Measurements from ENCODE around the gene HSD17B8. TPM values are rescaled to one million over a fixed set of nuclear protein-coding genes. Genes with fewer than 3 reads are reported as not detected.

HSD17B8 gene
- total RNA-seq, 2 donors from 2014 or later = 10.3 to 31.4 TPM

DNA sequence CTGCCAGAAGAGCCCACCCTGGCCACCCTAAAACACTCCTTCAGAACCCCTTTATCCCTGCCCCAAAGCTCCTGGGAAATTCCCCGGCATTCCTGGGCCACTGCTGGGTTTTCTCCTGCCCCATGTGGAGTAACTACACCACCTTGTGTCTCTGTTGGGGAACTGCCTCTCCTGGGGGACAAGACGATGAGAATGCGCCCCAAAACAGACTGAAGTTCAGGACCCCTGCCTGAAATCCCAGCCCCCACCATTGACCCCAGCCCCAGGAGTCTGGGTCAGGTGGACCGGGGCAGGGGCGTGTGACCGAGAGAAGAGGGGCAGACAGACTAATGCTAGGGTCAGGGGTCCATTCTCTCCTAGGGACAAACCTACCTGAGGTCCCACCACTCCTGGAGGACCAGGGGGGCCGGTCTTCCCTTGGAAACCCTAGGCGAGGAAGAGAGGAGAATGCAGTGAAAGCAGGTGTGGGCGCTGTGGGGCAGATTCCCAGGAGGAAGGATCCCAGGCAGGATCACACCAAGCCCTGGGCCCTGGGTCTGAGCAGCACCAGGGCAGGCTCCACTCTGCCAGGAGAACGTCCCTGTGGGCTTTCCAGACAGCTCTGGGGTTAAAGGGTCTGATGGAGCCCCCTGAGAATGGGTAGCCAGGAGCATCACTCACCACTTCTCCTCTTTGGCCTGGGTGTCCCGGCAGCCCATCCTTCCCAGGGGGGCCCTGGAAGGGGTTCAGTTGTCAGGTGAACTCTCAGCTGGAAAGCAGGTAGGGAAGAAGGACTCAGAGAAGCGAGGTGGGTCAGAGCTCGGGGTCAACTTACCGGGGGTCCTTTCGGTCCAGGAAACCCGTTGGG lies 31.5 kb upstream of the HSD17B8 start:
- TF ChIP-seq, protein P1, sequence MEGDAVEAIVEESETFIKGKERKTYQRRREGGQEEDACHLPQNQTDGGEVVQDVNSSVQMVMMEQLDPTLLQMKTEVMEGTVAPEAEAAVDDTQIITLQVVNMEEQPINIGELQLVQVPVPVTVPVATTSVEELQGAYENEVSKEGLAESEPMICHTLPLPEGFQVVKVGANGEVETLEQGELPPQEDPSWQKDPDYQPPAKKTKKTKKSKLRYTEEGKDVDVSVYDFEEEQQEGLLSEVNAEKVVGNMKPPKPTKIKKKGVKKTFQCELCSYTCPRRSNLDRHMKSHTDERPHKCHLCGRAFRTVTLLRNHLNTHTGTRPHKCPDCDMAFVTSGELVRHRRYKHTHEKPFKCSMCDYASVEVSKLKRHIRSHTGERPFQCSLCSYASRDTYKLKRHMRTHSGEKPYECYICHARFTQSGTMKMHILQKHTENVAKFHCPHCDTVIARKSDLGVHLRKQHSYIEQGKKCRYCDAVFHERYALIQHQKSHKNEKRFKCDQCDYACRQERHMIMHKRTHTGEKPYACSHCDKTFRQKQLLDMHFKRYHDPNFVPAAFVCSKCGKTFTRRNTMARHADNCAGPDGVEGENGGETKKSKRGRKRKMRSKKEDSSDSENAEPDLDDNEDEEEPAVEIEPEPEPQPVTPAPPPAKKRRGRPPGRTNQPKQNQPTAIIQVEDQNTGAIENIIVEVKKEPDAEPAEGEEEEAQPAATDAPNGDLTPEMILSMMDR (IDR thresholded peaks at IDR 0.05) = peak in 1 of 2 donors; percentile 49
- Histone ChIP-seq H3K27ac (no peak overlapping the region), H3K9me3 (no peaks in the 10 kb centered on the region), H3K4me1 (no peaks in the 10 kb centered on the region), H3K27me3 (no peaks in the 10 kb centered on the region), H3K4me3 (no peak overlapping the region), H3K36me3 (no peaks in the 10 kb centered on the region)
- DNase-seq (ENCODE audit: low spot score) = no peak

DNA sequence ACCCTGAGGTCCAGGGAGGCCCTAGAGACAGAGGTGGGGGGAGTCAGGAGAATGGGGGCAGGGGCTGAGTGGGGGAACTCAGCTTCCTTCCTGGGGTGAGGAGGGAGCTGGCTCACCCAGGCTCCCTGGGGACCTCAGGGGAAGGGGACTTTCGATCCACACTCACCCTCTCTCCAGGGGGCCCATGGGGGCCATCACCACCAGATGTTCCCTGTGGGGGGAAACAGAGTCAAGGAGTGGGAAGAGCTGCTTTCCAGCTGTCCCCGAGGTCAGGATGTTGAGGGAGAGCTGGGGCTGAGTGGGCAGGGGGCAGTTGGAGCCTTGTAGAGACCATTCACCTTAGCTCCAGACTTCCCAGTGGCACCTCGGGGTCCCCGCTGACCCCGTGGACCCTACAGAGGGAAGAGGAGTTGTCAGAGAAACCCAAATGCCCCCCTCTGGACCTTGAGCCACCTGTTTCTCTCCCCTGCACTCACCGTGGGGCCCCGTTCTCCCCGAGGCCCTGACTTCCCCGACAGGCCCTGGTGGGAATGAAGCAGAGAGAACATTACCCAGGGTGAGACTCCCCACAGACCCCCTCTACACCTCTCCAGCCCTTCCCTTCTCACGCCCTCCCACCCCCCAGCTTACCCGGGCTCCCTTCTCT lies 30.8 kb upstream of the HSD17B8 start:
- no peaks in the 10 kb centered on the region for H3K4me1 ChIP-seq
- no peak overlapping the region for H3K4me3 ChIP-seq
- H3K27me3 ChIP-seq = no peaks in the 10 kb centered on the region
- no peak overlapping the region for H3K27ac ChIP-seq
- no peaks in the 10 kb centered on the region for H3K9me3 ChIP-seq
- TF ChIP-seq, protein P1 (IDR thresholded peaks at IDR 0.05) = no peak
- no peak for DNase-seq (ENCODE audit: low spot score)
- H3K36me3 ChIP-seq = no peaks in the 10 kb centered on the region

DNA sequence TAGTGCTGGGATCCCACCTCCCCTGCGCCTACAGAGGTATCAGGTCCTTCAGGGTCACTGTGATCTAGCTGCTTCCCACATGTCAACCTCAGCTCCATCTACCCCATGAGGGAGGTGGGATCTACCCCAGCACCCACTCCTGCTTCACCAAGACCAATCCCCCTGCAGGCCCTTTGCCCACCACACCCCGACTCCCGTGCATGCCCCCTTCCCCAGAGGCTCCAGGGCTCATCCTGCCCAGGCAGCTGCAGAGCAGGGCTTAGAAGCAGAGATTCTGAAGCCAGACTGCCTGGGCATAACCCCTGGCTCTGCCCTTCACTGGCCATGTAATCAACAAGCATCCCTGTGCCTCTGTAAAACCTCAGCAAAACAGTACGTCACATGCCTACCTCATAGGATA lies 29.7 kb upstream of the HSD17B8 start:
- Histone ChIP-seq H3K4me1 (no peaks in the 10 kb centered on the region), H3K27me3 (no peaks in the 10 kb centered on the region), H3K4me3 (no peak overlapping the region), H3K27ac (no peak overlapping the region), H3K9me3 (no peaks in the 10 kb centered on the region), H3K36me3 (no peaks in the 10 kb centered on the region)
- DNase-seq (ENCODE audit: low spot score) = no peak
- TF ChIP-seq, protein P1 (IDR thresholded peaks at IDR 0.05) = no peak

DNA sequence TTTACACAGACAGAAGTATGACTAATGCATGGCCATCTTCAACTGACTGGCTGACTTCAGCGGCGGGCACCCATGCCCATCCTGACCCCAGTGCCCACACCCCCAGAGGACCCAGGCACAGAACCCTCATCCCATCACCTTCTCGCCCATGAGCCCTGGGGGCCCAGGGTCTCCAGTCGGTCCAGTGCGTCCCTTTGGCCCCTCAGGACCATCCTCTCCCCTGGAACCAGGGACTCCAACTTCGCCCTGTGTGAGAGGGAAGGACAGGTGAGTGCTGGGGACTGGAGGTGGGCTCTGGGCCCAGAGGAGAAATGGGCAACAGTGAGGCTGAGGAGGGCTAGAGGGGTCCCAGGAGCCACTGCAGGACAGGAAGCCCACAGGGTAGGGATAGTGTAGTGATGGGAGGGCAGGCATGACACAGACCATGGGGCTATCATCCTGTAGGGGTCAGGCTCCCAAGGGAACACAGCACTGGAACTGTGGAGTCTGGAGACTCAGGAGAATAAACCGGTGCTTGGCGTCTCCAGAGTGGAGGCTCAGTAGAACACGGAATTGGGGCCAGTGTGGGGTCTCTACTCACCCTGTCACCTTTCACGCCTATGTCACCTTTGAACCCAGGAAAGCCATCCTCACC lies 28.9 kb upstream of the HSD17B8 start:
- no peaks in the 10 kb centered on the region for H3K4me1 ChIP-seq
- no peaks in the 10 kb centered on the region for H3K36me3 ChIP-seq
- H3K9me3 ChIP-seq = no peaks in the 10 kb centered on the region
- no peak overlapping the region for H3K4me3 ChIP-seq
- H3K27ac ChIP-seq = no peak overlapping the region
- TF ChIP-seq, protein P1 (IDR thresholded peaks at IDR 0.05) = no peak
- no peaks in the 10 kb centered on the region for H3K27me3 ChIP-seq
- no peak for DNase-seq (ENCODE audit: low spot score)

DNA sequence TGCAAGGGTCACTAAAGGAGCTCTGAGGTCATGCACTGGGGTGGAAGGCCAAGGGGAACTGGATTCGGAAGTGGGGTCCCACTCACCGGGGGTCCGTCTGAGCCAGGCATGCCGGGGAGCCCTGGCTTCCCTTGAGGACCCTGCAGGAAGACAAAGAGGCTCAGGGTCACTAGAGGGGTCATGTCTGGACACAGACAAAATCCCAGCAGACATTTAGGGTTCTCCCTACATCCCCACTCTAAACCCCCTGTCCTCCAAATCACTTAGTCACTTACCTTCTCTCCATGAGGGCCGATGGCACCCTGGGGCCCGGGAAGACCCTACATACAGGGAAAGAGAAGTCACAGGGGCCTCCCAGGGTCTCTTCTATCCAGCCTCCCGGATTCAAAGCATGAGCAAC lies 27.5 kb upstream of the HSD17B8 start:
- TF ChIP-seq, protein P1 (IDR thresholded peaks at IDR 0.05) = no peak
- Histone ChIP-seq H3K27me3 (no peaks in the 10 kb centered on the region), H3K4me3 (no peak overlapping the region), H3K4me1 (no peaks in the 10 kb centered on the region), H3K9me3 (no peaks in the 10 kb centered on the region), H3K27ac (no peak overlapping the region), H3K36me3 (no peaks in the 10 kb centered on the region)
- DNase-seq (ENCODE audit: low spot score) = no peak
